OCI-LY1 (cell line): Measurements from ENCODE around the gene B4GALT6.

Experiments
- H2AFZ ChIP-seq: fragments of 200-600 bp; sonication (generic), shearing (Covaris generic); 2 replicates; pipeline ENCODE4 v1.6.0; 2014; ENCODE audit warnings: antibody characterized with exemption, mild to moderate bottlenecking, low read length
- H3F3A ChIP-seq: fragments of 200-600 bp; sonication (generic), shearing (Covaris generic); 2 replicates; pipeline ENCODE4 v1.6.0; 2014; ENCODE audit warnings: mild to moderate bottlenecking, antibody characterized with exemption, low read length, moderate library complexity; ENCODE audit not compliant: insufficient read depth
- H3K27ac ChIP-seq: fragments of 200-600 bp; sonication (generic); 2 replicates; pipeline ENCODE4 v1.5.1; 2014; ENCODE audit warnings: low read length, mixed run types, mild to moderate bottlenecking, low read depth; ENCODE audit not compliant: poor library complexity, severe bottlenecking
- H3K27me3 ChIP-seq: fragments of 200-600 bp; sonication (generic); 2 replicates; pipeline ENCODE4 v1.6.0; 2014; ENCODE audit warnings: antibody characterized with exemption, mild to moderate bottlenecking, low read length, moderate library complexity; ENCODE audit not compliant: insufficient read depth
- H3K36me3 ChIP-seq: fragments of 200-600 bp; sonication (generic); 2 replicates; pipeline ENCODE4 v1.6.1; 2014; ENCODE audit warnings: mild to moderate bottlenecking, antibody characterized with exemption, low read length, moderate library complexity, mixed read lengths; ENCODE audit not compliant: insufficient read depth
- H3K4me1 ChIP-seq: fragments of 200-600 bp; sonication (generic); 2 replicates; pipeline ENCODE4 v1.5.1; 2014; ENCODE audit warnings: mild to moderate bottlenecking, low read length, moderate library complexity; ENCODE audit not compliant: insufficient read depth, severe bottlenecking
- H3K4me2 ChIP-seq: fragments of 200-600 bp; sonication (generic), shearing (Covaris generic); 2 replicates; pipeline ENCODE4 v1.6.1; 2014; ENCODE audit warnings: low read length
- H3K4me3 ChIP-seq: fragments of 200-600 bp; sonication (generic); 2 replicates; pipeline ENCODE4 v1.5.1; 2014; ENCODE audit warnings: low read length, low read depth, mild to moderate bottlenecking, mixed read lengths; ENCODE audit not compliant: poor library complexity, severe bottlenecking
- H3K79me2 ChIP-seq: fragments of 200-600 bp; shearing (Covaris generic); 2 replicates; pipeline ENCODE4 v1.6.1; 2016; ENCODE audit warnings: mixed run types, low read length, mixed read lengths; ENCODE audit not compliant: insufficient read depth
- H3K9ac ChIP-seq: fragments of 200-600 bp; sonication (generic), shearing (Covaris generic); 2 replicates; pipeline ENCODE4 v1.6.1; 2014; ENCODE audit warnings: mild to moderate bottlenecking, low read length, mixed read lengths
- H3K9me2 ChIP-seq: fragments of 200-600 bp; sonication (generic), shearing (Covaris generic); 2 replicates; pipeline ENCODE4 v1.6.1; 2014; ENCODE audit warnings: low read depth, mild to moderate bottlenecking, low read length, mixed read lengths
- H3K9me3 ChIP-seq: fragments of 200-600 bp; shearing (Covaris generic); 2 replicates; pipeline ENCODE4 v1.6.1; 2014; ENCODE audit warnings: low read length, mixed read lengths
- H4K20me1 ChIP-seq: fragments of 200-600 bp; sonication (generic), shearing (Covaris generic); 2 replicates; pipeline ENCODE4 v1.6.0; 2016; ENCODE audit warnings: mild to moderate bottlenecking, low read length; ENCODE audit not compliant: insufficient read depth
- EZH2 ChIP-seq: fragments of 200-600 bp; sonication (generic), shearing (Covaris generic); IDR thresholded peaks from 2 replicates; pipeline ENCODE4 v1.8.0; 2017; ENCODE audit warnings: borderline replicate concordance, mixed run types, mild to moderate bottlenecking, antibody characterized with exemption, low read length, moderate library complexity, mixed read lengths
- TF ChIP-seq, protein P1 (sequence below): fragments of 200-600 bp; sonication (generic), shearing (Covaris generic); IDR thresholded peaks from 2 replicates; pipeline ENCODE4 v1.5.1; 2017; ENCODE audit warnings: mild to moderate bottlenecking, antibody characterized with exemption, low read length, moderate library complexity, mixed read lengths

B4GALT6 gene

DNA sequence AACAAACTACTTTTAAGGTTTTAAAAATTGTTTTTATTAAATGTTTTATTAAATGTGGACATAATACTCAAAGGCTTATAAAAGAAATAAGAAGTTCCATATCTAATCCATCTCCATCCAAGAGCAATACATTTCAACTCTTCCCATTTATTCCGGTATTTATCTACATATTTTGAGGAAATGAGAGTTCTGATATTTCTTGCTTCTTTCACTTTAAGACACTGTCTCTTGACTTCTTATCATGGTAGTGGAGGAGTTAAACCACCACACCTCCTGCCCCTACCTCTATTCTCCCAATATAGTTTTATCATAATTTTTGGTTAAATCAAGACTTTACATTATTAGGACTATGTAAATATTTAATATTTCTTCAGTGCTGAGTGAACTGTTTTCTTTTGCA lies 52.0 kb downstream of the B4GALT6 start:
- peaks cover 4% of the 10 kb centered on the region for H3K4me1 ChIP-seq
- H2AFZ ChIP-seq, result no peak overlapping the region
- H3K79me2 ChIP-seq, result no peaks in the 10 kb centered on the region
- H3F3A ChIP-seq, result no peaks in the 10 kb centered on the region
- H4K20me1 ChIP-seq, result no peaks in the 10 kb centered on the region
- TF ChIP-seq EZH2, result no peak
- TF ChIP-seq, protein P1, sequence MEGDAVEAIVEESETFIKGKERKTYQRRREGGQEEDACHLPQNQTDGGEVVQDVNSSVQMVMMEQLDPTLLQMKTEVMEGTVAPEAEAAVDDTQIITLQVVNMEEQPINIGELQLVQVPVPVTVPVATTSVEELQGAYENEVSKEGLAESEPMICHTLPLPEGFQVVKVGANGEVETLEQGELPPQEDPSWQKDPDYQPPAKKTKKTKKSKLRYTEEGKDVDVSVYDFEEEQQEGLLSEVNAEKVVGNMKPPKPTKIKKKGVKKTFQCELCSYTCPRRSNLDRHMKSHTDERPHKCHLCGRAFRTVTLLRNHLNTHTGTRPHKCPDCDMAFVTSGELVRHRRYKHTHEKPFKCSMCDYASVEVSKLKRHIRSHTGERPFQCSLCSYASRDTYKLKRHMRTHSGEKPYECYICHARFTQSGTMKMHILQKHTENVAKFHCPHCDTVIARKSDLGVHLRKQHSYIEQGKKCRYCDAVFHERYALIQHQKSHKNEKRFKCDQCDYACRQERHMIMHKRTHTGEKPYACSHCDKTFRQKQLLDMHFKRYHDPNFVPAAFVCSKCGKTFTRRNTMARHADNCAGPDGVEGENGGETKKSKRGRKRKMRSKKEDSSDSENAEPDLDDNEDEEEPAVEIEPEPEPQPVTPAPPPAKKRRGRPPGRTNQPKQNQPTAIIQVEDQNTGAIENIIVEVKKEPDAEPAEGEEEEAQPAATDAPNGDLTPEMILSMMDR, result no peak
- no peak overlapping the region for H3K9ac ChIP-seq
- H3K36me3 ChIP-seq, result no peaks in the 10 kb centered on the region
- H3K27ac ChIP-seq, result no peak overlapping the region
- H3K9me3 ChIP-seq, result no peaks in the 10 kb centered on the region
- H3K4me2 ChIP-seq, result no peak overlapping the region
- no peak overlapping the region for H3K4me3 ChIP-seq
- H3K9me2 ChIP-seq, result no peaks in the 10 kb centered on the region
- H3K27me3 ChIP-seq, result no peaks in the 10 kb centered on the region

DNA sequence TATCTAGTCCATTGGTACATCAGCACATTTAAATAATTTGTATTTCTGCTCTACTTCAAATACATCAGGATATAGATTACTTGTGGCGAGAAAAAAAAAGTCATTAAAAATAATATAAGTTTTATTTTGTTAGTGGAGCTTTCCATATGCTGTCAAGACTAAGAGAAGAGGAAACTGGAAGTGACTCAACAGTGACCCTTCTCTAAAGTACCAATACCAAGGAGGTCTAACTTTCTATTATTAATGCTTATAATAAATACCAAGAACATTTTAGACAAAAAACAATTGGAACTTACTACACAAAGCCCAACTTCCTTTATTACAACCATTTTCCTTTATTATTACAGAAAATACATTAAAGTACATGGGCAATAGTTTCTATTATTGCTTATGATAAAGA lies 52.9 kb downstream of the B4GALT6 start:
- Histone ChIP-seq H2AFZ (no peak overlapping the region), H3K27ac (no peak overlapping the region), H3K79me2 (no peaks in the 10 kb centered on the region), H4K20me1 (no peaks in the 10 kb centered on the region), H3K4me2 (no peak overlapping the region), H3K9me3 (no peaks in the 10 kb centered on the region), H3K27me3 (no peaks in the 10 kb centered on the region), H3K4me1 (peaks cover 4% of the 10 kb centered on the region), H3K4me3 (no peak overlapping the region), H3K36me3 (no peaks in the 10 kb centered on the region), H3K9me2 (no peaks in the 10 kb centered on the region), H3F3A (no peaks in the 10 kb centered on the region), H3K9ac (no peak overlapping the region)
- TF ChIP-seq, protein P1, result no peak
- no peak for TF ChIP-seq EZH2

DNA sequence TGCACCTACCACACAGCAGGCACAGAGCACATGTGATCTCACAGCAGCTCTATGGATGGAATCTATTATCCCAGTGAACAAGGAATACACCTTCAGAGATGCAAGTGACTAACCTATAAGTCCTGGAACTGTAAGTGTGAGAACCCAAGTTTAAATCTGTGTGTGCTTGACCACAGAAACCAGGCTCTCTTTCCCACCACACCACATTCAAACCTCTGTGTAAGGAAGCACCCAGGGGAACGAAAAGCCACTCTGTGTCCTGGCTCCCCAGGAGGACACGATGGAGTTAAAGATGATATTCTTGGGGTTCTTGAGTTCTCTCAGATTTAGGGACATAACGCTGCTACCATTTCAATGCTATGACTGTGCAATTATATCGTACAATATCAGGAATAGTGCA lies 53.8 kb downstream of the B4GALT6 start:
- Histone ChIP-seq H3K27ac (no peak overlapping the region), H4K20me1 (no peaks in the 10 kb centered on the region), H3K36me3 (no peaks in the 10 kb centered on the region), H3K4me2 (no peak overlapping the region), H3F3A (no peaks in the 10 kb centered on the region), H3K4me3 (no peak overlapping the region), H3K79me2 (no peaks in the 10 kb centered on the region), H3K9me3 (no peaks in the 10 kb centered on the region), H3K9ac (no peak overlapping the region), H3K9me2 (no peaks in the 10 kb centered on the region), H2AFZ (no peak overlapping the region), H3K4me1 (peaks cover 4% of the 10 kb centered on the region), H3K27me3 (no peaks in the 10 kb centered on the region)
- TF ChIP-seq EZH2, result no peak
- TF ChIP-seq, protein P1, result no peak
